GM19239 (cell line): Measurements from ENCODE around the gene GALNT2.

Source experiments
- DNase-seq: peaks from one replicate; pipeline ENCODE4 v3.0.0; 2011; ENCODE audit warnings: low spot score; ENCODE audit not compliant: insufficient read length
- FAIRE-seq: peaks from 2 replicates; lab custom pipeline; 2011; peaks lifted over from hg19 to GRCh38; lab: Jason Lieb, UNC

The GALNT2 gene

GRCh38 chr1:230070321-230071208, 3.5 kb downstream of the GALNT2 start:
- DNase-seq (no peak), FAIRE-seq (no peak)

- DNase-seq (no peak), FAIRE-seq (no peak)
These were observed 4.3 kb downstream of the GALNT2 start for GRCh38 chr1:230071316-230071715.

- FAIRE-seq (no peak), DNase-seq (no peak)
These were observed 5.3 kb downstream of the GALNT2 start for GRCh38 chr1:230072296-230072695.

DNA sequence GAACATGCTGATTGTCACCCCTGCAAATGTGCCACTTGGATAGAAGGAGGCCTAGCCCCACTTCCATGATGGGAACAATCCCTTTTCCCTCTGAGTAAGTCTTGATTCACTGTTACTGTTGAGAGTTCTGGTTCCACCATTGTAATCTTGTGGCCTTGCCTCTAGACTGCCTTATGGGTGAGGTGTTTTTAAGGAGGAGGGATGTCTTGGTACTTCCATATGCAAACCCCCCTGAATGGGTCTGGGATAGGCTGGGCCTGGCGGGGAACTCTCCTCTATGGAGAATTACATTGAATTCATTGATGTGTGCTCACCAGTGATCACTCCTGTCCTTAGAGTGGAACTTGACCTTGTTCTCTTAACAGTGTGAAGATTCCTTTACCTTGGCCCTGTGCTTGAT, 5.8 kb downstream of the GALNT2 start:
- DNase-seq (no peak), FAIRE-seq (no peak)

- no peak for FAIRE-seq
- DNase-seq = no peak
These were observed 6.5 kb downstream of the GALNT2 start for GRCh38 chr1:230073371-230074035.

- no peak for FAIRE-seq
- DNase-seq = no peak
These were observed 7.2 kb downstream of the GALNT2 start for GRCh38 chr1:230074270-230074669.

DNA sequence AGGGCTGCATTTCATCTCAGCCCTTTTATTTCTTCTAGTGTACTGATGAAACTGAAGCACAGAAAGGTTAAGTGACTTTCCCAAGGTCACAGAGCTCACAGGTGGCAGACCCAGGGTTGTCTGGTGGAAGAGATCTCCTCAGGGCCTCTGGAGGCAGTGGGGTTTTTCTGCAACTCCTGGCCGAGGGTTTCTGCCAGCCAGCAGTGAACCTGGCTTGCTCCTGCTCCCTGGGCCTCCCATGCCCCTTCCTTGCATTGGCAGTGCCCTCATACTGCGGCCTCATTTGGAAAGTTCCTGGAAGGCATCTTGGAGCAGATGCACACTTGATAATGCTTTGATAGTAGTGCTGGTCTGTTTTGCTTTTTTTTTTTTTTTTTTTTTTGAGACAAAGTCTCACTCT, 7.7 kb downstream of the GALNT2 start:
- DNase-seq (no peak), FAIRE-seq (no peak)

DNA sequence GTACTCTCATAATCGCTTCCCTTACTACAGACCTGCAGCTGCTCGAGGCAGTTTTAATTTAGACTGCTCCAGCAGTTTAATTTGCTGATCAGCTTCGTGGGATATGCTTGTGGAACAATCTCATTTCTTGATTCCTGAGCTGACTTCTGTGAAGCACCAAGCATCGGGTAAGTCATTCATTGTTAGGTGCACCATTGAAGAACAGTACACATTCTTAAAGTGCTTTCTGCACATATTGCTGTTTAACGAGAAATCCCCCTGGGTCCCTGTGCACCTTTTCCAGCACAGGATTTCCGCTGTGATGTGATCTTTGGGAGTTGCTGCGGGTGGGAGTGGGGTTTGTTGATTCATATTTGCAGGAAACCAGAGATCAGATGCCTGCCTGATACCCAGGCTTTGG, 9.1 kb downstream of the GALNT2 start:
- DNase-seq = no peak
- FAIRE-seq = no peak

- FAIRE-seq = no peak
- DNase-seq = no peak
These were observed 10.0 kb downstream of the GALNT2 start for GRCh38 chr1:230077011-230077410.

- no peak for FAIRE-seq
- DNase-seq = no peak
These were observed 10.6 kb downstream of the GALNT2 start for GRCh38 chr1:230077436-230078213.

DNA sequence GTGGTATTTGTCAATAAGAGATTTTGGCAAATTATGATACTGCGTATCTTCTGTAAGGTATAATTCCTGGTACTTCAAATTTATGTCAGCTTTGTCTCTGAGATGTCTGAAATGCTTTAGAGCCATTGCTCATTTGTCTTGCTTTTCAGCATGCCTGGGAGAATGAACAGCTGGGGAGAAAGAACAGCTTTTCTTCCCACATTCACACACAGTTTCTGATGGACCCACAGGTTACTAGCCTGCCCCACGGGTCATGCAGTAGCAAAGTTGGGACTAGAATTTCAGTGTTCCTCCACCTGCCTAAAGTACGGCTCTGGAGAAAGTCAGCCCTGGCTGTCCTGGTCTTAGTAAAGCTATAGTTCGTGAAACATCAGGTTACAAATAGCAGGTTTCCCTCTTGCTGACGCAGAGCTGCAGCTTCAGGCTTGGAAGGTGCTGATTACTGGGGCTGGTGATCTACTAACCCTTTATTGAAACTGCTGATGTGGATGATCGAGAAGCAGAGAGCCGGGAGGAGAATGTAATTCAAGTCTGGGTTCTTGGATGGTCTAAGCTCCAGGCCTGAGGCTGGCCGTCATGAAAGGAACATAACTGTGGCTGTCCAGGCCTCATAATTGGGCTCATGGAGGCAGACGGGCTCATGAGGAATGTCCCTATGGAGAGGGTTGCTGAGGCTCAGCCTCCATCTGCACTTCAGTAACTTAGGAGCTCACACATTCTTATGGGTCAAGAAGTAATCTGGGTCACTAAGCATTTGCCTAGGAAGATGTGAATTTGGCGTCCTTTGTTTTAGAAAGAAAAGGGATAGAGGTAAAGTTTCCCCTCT, 12.4 kb downstream of the GALNT2 start:
- no peak for FAIRE-seq

GRCh38 chr1:230080822-230081221, 13.8 kb downstream of the GALNT2 start:
- FAIRE-seq = no peak
- DNase-seq = no peak

More for the DNA sequence above, 12.4 kb downstream of the GALNT2 start:
- DNase-seq = no peak

DNA sequence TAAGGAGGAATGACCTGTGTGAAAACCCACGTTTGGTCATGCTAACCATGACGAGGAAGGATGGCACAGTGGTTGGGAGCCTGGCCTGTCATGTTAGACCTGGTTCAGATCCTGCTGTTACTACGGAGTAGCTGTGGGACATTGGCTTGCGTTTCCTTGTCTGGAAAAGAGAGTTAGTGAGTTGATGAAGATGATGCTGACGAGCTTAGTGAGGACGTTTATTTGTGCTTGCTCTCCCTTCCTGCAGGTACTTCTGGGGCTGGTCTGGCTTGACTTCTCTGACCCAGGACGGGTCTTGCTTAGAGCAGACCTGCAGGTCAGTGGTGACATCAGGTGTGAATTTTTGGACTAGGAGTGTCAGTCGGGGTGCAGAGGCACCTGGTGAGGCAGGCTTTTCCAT, 14.7 kb downstream of the GALNT2 start:
- FAIRE-seq (no peak), DNase-seq (no peak)

DNA sequence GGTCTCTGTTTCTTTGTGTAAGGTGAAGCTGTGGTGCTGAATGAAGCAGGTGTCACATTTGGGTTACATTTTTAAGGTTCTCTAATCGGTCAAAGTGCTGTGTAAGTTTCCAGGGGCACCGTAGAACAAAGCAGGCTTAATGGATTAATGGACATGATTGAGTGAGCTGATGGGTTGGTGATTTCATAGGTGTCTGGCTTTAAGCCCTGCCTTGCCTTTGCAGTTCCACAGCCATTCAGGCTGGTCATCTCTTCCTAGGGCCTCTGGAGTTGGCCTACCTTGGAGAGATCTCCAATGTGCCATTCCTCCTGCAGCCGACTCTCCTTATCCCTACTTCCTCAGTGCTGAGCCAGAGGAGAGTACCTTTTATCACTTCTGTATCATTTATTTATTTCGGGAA, 15.2 kb downstream of the GALNT2 start:
- DNase-seq (no peak), FAIRE-seq (no peak)

GRCh38 chr1:230083053-230083452, 16.0 kb downstream of the GALNT2 start:
- FAIRE-seq = no peak

DNA sequence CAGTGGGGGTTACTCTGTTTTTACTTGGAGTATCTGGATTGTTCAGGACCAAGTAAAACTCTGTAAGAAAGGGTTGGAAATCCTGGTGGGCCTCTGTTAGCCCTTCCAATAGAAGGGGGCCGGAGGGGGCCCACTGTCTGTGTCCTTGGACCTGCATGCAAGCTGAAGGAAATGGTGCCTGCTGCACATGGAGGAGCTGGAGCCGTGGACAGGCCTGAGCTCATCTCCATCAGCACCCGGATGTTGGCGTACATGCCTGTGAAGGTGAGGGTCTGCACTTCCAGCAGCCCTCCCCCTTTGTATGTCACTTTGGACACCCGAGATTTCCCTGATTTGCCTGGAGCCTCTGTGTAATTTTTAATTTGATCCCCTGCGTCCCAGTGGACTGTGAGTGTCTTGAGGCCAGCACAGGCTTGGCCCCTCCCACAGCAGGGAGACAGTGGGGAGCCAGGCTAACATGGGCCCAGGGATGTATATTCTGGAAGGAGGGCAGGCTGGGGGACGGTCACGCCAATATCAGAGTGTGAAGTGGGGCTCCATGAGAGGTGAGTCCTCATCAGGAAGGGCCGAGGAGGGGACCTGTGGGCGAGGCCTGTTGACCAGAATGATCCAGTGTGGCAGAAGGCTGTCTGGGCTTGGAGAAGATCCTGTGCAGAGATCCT, 16.8 kb downstream of the GALNT2 start:
- DNase-seq (no peak), FAIRE-seq (no peak)

More at GRCh38 chr1:230083053-230083452, 16.0 kb downstream of the GALNT2 start:
- DNase-seq = no peak

DNA sequence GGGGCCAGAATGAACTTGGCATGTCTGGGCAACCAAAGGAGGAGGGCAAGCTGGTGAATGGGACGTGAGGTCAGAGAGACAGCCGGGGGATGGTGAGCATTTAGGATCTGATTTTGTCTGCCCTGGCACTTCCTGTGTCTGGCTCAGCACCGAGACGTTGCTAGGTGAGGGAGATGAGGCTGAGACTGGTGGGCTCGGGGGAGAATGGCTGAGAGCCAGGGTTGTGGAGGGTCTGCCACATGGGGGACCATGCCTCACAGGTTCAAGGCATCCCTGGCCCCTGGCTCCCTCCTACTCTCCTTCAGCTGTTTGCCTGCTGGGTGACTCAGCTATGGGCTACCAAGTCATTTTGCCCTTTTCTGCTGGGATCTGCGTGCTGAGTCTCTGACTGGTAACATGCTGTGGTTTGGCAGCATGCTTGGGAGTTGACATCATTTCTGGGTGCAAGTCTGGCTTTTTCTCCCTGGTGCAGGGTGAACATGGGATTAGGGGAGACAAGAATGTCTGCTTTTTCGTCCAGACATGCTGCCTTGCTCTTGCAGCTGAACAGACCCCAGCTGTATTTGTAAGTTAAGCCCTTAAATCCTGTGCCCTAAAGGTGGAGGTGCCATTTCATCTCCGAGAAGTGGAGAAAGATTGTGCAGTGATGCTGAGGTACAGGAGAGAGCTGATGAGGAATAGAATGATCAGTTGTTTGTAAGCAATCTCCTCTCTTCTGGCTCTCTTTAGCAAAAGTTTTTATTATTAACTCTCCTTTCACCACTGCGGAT, 17.6 kb downstream of the GALNT2 start:
- FAIRE-seq (no peak), DNase-seq (no peak)

GRCh38 chr1:230085178-230085515, 18.1 kb downstream of the GALNT2 start:
- DNase-seq (no peak), FAIRE-seq (no peak)

DNA sequence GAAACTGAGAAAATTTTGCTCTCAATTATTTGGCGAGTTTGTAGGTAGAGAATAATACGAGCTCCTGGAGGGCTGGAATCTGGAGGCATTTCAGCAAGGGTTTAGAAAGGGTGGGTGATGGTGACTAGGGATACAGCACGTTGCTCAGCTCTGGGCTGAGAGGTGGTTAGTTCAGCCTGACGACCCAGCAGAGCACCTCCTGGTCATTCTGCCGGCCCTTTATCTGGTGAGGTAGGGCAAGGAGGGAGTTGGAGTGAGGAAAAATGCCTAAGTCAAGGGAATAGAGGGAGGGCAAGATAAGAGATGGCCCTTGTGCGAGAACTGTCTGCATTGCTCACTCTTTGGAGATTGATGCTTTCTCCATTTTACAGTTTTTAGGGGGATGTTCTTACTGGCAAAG, 19.1 kb downstream of the GALNT2 start:
- FAIRE-seq (no peak), DNase-seq (no peak)
